Cardiac muscle cell (in vitro differentiated cells and primary cell): ENCODE data around the gene RBM15B. TPM values are rescaled to one million over a fixed set of nuclear protein-coding genes. Genes with fewer than 3 reads are reported as not detected.
A peak's percentile ranks its signal among the peaks of the same experiment; 100 is the strongest.

Experiments used
- DNase-seq, 2 donors: peaks; one replicate each; pipeline versions ENCODE4 v3.0.0 to v3.0.0-alpha.2; 2010 to 2017; ENCODE audit warnings: low read depth in 1 of 2, low spot score in 1 of 2
- H3K27ac ChIP-seq: fragments of 200-600 bp; sonication (generic); 2 replicates; pipeline ENCODE4 v1.5.1; 2016
- H3K27me3 ChIP-seq: fragments of 200-600 bp; sonication (generic); 2 replicates; pipeline ENCODE4 v1.6.0; 2016; ENCODE audit warnings: control low read depth
- H3K36me3 ChIP-seq: fragments of 200-600 bp; sonication (generic); 2 replicates; pipeline ENCODE4 v1.5.1; 2016; ENCODE audit warnings: control low read depth
- H3K4me1 ChIP-seq: fragments of 200-600 bp; sonication (generic); 2 replicates; pipeline ENCODE4 v1.8.1; 2017; ENCODE audit warnings: low read depth, mild to moderate bottlenecking, mixed run types
- H3K4me3 ChIP-seq: fragments of 200-600 bp; sonication (generic); 2 replicates; pipeline ENCODE4 v1.5.1; 2016; ENCODE audit warnings: mild to moderate bottlenecking
- H3K9me3 ChIP-seq: fragments of 200-600 bp; sonication (generic); 2 replicates; pipeline ENCODE4 v1.5.1; 2017; ENCODE audit warnings: low read depth, mild to moderate bottlenecking, control low read depth
- polyA plus RNA-seq: library from polyadenylated mRNA; unstranded; fragments of >200 nt; fragmentation: Nextera tagmentation; extraction: Ambion mirVana; gene quantifications from 2 replicates; pipeline ENCODE4 v1.2.1, GENCODE V29; 2016
- total RNA-seq: library from RNA; depleted of rRNA; stranded (reverse); fragments of >200 nt; gene quantifications from 2 replicates; pipeline ENCODE4 v1.2.3, GENCODE V29; 2016
- TF ChIP-seq, protein P1 (sequence below): IDR thresholded peaks from 2 replicates; pipeline ENCODE4 v1.5.1; 2012; ENCODE audit warnings: low read depth, mild to moderate bottlenecking, low read length

Gene RBM15B, protein sequence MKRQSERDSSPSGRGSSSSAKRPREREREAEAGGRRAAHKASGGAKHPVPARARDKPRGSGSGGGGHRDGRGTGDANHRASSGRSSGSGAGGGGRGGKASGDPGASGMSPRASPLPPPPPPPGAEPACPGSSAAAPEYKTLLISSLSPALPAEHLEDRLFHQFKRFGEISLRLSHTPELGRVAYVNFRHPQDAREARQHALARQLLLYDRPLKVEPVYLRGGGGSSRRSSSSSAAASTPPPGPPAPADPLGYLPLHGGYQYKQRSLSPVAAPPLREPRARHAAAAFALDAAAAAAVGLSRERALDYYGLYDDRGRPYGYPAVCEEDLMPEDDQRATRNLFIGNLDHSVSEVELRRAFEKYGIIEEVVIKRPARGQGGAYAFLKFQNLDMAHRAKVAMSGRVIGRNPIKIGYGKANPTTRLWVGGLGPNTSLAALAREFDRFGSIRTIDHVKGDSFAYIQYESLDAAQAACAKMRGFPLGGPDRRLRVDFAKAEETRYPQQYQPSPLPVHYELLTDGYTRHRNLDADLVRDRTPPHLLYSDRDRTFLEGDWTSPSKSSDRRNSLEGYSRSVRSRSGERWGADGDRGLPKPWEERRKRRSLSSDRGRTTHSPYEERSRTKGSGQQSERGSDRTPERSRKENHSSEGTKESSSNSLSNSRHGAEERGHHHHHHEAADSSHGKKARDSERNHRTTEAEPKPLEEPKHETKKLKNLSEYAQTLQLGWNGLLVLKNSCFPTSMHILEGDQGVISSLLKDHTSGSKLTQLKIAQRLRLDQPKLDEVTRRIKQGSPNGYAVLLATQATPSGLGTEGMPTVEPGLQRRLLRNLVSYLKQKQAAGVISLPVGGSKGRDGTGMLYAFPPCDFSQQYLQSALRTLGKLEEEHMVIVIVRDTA
- total RNA-seq (44.1 and 55.8 TPM in 2 replicates), polyA plus RNA-seq (37.9 and 49.2 TPM in 2 replicates)

DNA sequence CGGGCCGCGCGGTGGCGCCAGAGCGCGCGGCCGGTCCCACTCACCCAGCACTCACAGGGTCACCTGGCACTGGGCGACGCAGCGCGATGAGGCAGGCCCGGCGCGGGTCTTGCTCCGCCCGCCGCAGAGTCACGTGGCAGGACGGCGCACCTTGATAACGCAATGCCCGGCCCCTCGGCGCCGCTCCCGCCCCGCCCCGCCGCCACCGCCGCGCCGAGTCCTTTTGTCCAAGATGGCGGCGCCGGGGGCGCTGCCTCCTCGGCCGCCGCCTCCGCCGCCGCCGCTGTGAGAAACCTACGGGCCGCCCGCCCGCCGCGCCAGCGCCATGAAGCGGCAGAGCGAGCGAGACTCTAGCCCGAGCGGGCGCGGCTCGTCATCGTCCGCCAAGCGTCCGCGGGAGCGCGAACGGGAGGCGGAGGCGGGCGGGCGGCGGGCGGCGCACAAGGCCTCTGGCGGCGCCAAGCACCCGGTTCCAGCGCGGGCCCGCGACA is at the start of gene RBM15B:
Gene RBM15B (plus strand): TSS at position 211 of the 491 bp plus-strand sequence. CDS start 115 bp downstream, at position 326.
- H3K4me3 ChIP-seq, result peak within 1 kb of the TSS; percentile 77
- H3K4me1 ChIP-seq, result peaks cover 19% of the 10 kb centered on the region
- peak within 1 kb of the TSS; percentile 98 for H3K27ac ChIP-seq
- TF ChIP-seq, protein P1, sequence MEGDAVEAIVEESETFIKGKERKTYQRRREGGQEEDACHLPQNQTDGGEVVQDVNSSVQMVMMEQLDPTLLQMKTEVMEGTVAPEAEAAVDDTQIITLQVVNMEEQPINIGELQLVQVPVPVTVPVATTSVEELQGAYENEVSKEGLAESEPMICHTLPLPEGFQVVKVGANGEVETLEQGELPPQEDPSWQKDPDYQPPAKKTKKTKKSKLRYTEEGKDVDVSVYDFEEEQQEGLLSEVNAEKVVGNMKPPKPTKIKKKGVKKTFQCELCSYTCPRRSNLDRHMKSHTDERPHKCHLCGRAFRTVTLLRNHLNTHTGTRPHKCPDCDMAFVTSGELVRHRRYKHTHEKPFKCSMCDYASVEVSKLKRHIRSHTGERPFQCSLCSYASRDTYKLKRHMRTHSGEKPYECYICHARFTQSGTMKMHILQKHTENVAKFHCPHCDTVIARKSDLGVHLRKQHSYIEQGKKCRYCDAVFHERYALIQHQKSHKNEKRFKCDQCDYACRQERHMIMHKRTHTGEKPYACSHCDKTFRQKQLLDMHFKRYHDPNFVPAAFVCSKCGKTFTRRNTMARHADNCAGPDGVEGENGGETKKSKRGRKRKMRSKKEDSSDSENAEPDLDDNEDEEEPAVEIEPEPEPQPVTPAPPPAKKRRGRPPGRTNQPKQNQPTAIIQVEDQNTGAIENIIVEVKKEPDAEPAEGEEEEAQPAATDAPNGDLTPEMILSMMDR, result peak; percentile 85
- peaks cover 30% of the 10 kb centered on the region for H3K36me3 ChIP-seq
- H3K27me3 ChIP-seq, result no peaks in the 10 kb centered on the region
- DNase-seq, result peak; percentile 98
- no peaks in the 10 kb centered on the region for H3K9me3 ChIP-seq

DNA sequence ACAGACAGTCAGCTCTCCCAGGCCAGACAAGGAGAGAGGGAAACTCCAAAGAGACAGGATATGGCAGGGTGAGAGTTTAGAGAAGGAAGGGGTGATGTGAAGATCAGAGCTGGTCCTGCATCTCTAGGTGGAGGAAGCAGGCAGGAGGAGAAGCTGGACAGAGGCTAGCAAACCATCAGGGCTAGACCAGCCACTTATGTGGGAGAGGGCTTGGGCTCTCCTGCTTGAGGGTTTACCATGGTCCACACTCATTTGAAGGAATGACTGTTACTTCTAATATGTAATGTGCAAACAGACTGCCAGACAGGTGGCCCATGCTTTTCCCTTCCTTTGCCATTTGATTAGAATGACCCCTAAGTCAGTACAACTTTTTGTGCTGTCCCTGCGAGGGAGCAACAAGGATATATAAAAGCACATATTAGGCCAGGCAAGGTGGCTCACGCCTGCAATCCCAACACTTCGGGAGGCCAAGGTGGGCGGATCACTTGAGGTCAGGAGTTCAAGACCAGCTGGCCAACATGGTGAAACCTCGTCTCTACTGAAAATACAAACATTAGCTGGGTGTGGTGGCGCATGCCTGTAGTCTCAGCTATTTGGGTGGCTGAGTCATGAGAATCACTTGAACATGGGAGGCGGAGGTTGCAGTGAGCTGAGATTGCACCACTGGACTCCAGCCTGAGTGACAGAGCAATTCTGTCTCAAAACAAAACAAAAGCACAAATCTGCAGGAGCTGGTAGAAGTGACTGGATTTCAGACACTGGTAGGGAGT is 47.0 kb upstream of the RBM15B start:
- Histone ChIP-seq H3K36me3 (no peaks in the 10 kb centered on the region), H3K27ac (no peak overlapping the region), H3K4me1 (no peaks in the 10 kb centered on the region), H3K4me3 (no peak overlapping the region), H3K9me3 (no peaks in the 10 kb centered on the region), H3K27me3 (no peaks in the 10 kb centered on the region)
- DNase-seq, result peak in 1 of 2 donors; percentile 78
- TF ChIP-seq, protein P1, result no peak

DNA sequence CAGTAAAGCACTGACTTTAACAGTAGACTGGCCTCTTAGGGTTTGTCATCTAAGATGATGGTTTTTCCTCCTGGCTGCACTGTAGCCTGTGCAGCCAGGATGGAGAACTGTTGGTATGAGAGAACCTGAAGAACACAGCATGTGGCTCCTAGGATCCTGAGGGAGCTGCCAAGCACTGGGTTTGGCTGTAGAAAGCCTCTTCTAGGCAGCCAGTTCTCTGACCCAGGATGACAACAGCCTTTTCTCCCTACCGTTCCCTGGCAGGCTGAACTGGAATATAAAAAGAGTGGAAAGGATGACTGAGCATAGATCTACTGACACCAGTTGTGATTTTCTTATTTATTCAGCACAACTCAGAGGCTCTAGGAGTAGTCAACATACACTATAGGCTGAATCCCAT is 40.3 kb upstream of the RBM15B start:
- no peak for DNase-seq
- Histone ChIP-seq H3K36me3 (no peaks in the 10 kb centered on the region), H3K27ac (no peak overlapping the region), H3K4me3 (no peak overlapping the region), H3K4me1 (no peaks in the 10 kb centered on the region), H3K27me3 (no peaks in the 10 kb centered on the region), H3K9me3 (no peaks in the 10 kb centered on the region)
- TF ChIP-seq, protein P1, result no peak

DNA sequence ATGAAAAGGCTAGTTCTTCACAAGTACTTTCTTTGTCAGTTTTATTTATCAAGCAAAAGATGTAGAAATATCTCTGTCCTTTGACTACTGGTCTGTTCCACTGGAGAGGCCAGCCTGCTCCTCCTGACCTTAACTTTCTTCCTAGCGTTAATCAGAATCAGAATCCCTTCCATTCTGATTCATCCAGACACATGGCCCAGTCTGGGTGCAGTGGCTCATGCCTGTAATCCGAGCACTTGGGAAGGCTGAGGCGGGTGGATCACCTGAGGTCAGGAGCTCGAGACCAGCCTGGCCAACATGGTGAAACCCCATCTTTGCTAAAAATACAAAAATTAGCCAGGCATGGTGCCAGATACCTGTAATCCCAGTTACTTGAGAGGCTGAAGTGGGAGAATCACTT is 38.0 kb upstream of the RBM15B start:
- Histone ChIP-seq H3K36me3 (no peaks in the 10 kb centered on the region), H3K4me3 (no peak overlapping the region), H3K27ac (no peak overlapping the region), H3K9me3 (no peaks in the 10 kb centered on the region), H3K4me1 (no peaks in the 10 kb centered on the region), H3K27me3 (no peaks in the 10 kb centered on the region)
- no peak for DNase-seq
- TF ChIP-seq, protein P1, result no peak

DNA sequence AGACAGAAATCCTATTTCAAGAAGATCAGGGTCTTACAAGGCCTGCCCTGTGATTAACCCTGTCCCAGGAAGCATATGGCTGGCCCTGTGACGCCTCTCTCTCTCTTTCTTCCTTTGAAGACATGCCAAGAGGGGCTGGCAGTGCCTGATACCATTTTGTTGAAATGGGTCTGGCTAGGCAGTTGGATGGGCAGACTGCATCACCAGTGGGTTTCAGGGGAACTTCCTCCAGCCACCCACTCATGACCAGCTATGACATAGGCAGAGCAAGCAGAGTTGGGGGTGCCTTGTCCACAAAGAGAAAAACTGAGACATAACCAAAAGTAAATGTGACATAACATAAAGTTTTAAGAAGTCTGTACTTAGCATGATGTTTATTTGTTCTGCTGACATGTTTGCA is 37.4 kb upstream of the RBM15B start:
- peak in 1 of 2 donors; percentile 47 for DNase-seq
- no peaks in the 10 kb centered on the region for H3K4me1 ChIP-seq
- TF ChIP-seq, protein P1, result no peak
- H3K9me3 ChIP-seq, result no peaks in the 10 kb centered on the region
- no peaks in the 10 kb centered on the region for H3K36me3 ChIP-seq
- no peaks in the 10 kb centered on the region for H3K27me3 ChIP-seq
- H3K4me3 ChIP-seq, result no peak overlapping the region
- H3K27ac ChIP-seq, result no peak overlapping the region
